Ascending aorta (tissue), 2 donors: ENCODE results near the gene SH3BP2. TPM values are rescaled to one million over a fixed set of nuclear protein-coding genes. Genes with fewer than 3 reads are reported as not detected.

Experiments used
- DNase-seq, 2 donors: peaks; one replicate each; pipeline ENCODE4 v3.0.0-alpha.2; 2019; ENCODE audit warnings: low spot score in 2 of 2
- H3K27ac ChIP-seq, 2 donors: fragments of 200-600 bp; sonication (generic); one replicate each; pipeline ENCODE4 v1.5.1; 2016 to 2017; ENCODE audit warnings: mild to moderate bottlenecking in 1 of 2
- H3K27me3 ChIP-seq: fragments of 200-600 bp; sonication (generic); one replicate; pipeline ENCODE4 v1.5.1; 2017
- H3K36me3 ChIP-seq, 2 donors: fragments of 200-600 bp; sonication (generic); one replicate each; pipeline ENCODE4 v1.5.1; 2016
- H3K4me1 ChIP-seq, 2 donors: fragments of 200-600 bp; sonication (generic); one replicate each; pipeline ENCODE4 v1.5.1; 2016 to 2017; ENCODE audit warnings: mild to moderate bottlenecking in 1 of 2
- H3K4me3 ChIP-seq, 2 donors: fragments of 200-600 bp; sonication (generic); one replicate each; pipeline ENCODE4 v1.5.1; 2016 to 2017; ENCODE audit warnings: mild to moderate bottlenecking in 1 of 2
- H3K9me3 ChIP-seq, 2 donors: fragments of 200-600 bp; sonication (generic); one replicate each; pipeline ENCODE4 v1.5.1; 2016
- intact Hi-C: fragments of 100-400 bp; cut with DNase I; formaldehyde crosslinking; loops from one replicate; pipeline ENCODE4 v1.15.1; 2023
- total RNA-seq: library from RNA; depleted of rRNA; stranded (reverse); fragments of >200 nt; gene quantifications from one replicate; pipeline ENCODE4 v1.1.0, GENCODE V29; 2016
- TF ChIP-seq, protein P1 (sequence below), 3 experiments: fragments of 200-600 bp in 2 of 3; fragments of 450-650 bp in 1 of 3; sonication (generic) in 2 of 3; IDR thresholded peaks; one replicate each; pipeline ENCODE4 v1.5.1; 2016 to 2019; ENCODE audit warnings: antibody characterized with exemption in 3 of 3, mild to moderate bottlenecking in 1 of 3, moderate library complexity in 1 of 3

SH3BP2 gene
- total RNA-seq, 1 donor from 2014 or later, result 70.6 TPM

- H3K36me3 ChIP-seq, result no peaks in the 10 kb centered on the region
- H3K9me3 ChIP-seq, result no peaks in the 10 kb centered on the region
- H3K27ac ChIP-seq, result peak overlapping the region in 1 of 2 donors; percentile 41
- peaks cover 20 to 35% of the 10 kb centered on the region in 2 donors for H3K4me1 ChIP-seq
- peak in 1 of 2 donors; percentile 60 for DNase-seq
- no peak overlapping the region for H3K4me3 ChIP-seq
- H3K27me3 ChIP-seq, result no peaks in the 10 kb centered on the region
- intact Hi-C loops, result no loop called here
- TF ChIP-seq, protein P1, sequence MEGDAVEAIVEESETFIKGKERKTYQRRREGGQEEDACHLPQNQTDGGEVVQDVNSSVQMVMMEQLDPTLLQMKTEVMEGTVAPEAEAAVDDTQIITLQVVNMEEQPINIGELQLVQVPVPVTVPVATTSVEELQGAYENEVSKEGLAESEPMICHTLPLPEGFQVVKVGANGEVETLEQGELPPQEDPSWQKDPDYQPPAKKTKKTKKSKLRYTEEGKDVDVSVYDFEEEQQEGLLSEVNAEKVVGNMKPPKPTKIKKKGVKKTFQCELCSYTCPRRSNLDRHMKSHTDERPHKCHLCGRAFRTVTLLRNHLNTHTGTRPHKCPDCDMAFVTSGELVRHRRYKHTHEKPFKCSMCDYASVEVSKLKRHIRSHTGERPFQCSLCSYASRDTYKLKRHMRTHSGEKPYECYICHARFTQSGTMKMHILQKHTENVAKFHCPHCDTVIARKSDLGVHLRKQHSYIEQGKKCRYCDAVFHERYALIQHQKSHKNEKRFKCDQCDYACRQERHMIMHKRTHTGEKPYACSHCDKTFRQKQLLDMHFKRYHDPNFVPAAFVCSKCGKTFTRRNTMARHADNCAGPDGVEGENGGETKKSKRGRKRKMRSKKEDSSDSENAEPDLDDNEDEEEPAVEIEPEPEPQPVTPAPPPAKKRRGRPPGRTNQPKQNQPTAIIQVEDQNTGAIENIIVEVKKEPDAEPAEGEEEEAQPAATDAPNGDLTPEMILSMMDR (IDR thresholded peaks at IDR 0.05), result no peak
These were observed 4.8 kb downstream of the SH3BP2 start for GRCh38 chr4:2797545-2798305.

DNA sequence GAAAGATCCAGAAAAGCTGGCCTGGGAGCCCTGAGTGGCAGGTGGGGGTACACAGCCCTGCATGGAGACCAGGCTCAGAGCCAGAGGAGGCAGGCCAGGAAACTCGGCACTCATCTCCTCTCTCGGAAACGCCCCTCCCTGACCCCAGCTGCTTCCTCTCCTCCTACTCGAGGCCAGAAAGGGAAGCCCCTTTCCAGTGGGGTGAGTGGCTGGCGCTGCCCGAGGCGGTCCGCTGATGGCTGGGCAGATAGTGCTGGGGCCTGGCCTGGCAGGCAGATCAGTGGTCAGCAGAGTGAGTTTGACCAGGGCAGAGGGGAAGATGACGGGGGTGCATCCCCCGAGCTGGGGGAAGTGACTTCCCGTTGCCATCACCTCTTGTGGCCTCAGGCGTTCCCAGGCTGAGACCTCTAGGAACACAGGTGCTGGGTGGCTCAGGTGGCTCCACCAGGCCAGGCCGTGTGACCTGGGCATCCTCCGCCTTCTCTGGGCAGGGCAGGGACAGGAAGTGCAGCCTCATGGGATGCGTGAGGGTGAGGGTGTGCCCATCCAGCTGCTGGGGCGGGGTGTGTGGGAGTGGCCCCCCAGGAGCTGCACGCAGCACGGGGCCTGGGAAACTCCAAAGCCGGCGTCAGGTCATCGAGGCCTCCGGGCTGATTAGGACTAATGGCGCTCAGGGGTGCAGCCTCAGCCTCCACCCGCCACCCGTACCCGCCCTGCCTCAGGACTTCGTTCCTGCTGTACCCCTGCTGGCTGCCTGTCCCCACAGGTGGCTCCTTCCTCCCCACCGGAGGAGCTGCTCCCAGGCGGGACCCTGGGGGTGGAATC is 5.7 kb downstream of the SH3BP2 start:
- Histone ChIP-seq H3K36me3 (no peaks in the 10 kb centered on the region), H3K9me3 (no peaks in the 10 kb centered on the region), H3K27ac (peak overlapping the region; percentile 19 to 41), H3K27me3 (no peaks in the 10 kb centered on the region), H3K4me3 (no peak overlapping the region), H3K4me1 (peaks cover 16 to 31% of the 10 kb centered on the region in 2 donors)
- TF ChIP-seq, protein P1 (IDR thresholded peaks at IDR 0.05), result no peak
- intact Hi-C loops, result no loop called here
- peak; percentile 38 to 83 for DNase-seq

DNA sequence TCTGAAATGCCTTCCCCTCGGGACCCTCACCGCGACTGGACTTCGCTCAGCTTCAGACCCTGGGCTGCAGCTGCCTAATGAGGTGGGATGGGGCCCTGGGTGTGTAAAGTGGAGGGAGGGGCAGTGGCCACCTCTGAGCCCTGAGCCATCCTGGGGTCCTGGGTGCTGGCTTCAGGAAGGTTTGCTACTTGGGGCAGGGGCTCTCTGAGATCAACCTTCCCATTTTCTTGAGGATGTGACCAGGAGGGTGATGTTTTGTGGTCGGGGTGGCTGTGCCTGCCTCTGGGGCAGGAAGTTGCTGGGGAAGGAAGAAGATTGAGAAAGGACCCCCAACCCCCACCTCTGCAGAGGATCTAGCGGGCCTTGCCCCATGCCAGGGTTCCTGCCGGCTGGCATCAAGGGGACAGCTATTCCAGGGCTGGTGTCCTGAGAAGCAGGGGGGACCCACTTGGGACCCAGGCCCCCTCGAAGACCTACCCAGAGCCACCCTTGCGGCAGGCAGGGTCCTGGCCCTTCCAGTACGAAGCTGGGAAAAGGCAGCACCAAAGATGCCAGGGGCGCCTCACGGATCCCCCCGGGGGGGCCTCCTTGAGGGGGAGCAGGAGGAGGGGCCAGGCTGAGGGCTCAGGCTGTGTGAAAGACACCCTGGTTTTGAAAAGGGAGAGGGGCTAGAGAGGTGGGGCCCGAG is 6.5 kb downstream of the SH3BP2 start:
- Histone ChIP-seq H3K4me1 (peaks cover 10 to 23% of the 10 kb centered on the region in 2 donors), H3K27ac (peak overlapping the region; percentile 19 to 49), H3K27me3 (no peaks in the 10 kb centered on the region), H3K9me3 (no peaks in the 10 kb centered on the region), H3K36me3 (no peaks in the 10 kb centered on the region), H3K4me3 (no peak overlapping the region)
- TF ChIP-seq, protein P1 (IDR thresholded peaks at IDR 0.05), result no peak
- peak; percentile 7 to 72 for DNase-seq
- intact Hi-C loops, result no loop called here

DNA sequence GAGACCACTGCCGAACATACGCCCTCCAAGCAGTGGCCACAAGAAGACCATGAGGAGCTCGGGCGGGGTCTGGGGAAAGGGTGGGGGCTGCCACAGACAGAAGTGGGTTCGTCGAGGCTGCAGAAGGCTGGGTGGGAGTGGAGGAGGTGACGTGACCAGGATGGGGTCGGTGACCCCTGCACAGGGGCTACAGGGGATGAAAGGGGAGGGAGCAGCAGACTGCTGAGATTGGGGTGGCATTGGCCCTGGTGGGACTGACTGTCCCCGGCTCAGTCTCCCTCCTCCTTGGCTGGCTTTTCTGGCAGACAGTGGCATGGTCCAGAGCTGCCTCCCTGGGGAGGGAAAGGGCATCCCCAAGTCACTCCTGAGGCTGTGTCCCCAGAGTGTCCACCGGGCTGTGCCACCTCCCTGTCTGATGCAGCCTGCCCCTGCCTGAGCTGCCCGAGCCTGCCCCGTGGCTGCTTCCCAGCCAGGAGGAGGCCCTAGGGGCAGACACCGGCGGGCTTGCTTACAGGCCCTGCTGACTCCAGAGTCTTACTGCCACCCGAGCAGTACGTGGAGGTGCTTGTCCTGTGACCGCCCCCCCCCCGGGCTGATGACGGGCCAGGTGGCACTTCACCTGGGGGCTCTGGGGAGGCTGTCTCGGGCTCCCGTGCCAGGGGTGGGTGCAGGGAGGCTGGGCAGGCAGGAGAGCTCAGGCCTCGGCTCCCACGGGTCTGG is 7.2 kb downstream of the SH3BP2 start:
- Histone ChIP-seq H3K4me1 (peaks cover 10 to 18% of the 10 kb centered on the region in 2 donors), H3K36me3 (no peaks in the 10 kb centered on the region), H3K27ac (peak overlapping the region; percentile 19 to 49), H3K27me3 (no peaks in the 10 kb centered on the region), H3K4me3 (peak overlapping the region in 1 of 2 donors; percentile 31), H3K9me3 (no peaks in the 10 kb centered on the region)
- peak in 1 of 2 donors; percentile 6 for DNase-seq
- TF ChIP-seq, protein P1 (IDR thresholded peaks at IDR 0.05), result no peak
- intact Hi-C loops, result no loop called here
